Measurements from ENCODE around the gene BPIFB3. TPM values are rescaled to one million over a fixed set of nuclear protein-coding genes. Genes with fewer than 3 reads are reported as not detected.
"Not testable (repeated sequence)": the region's sequence is repeated elsewhere in the genome, so short reads cannot be mapped to it uniquely, and the experiment has no call there.

BPIFB3 gene
- total RNA-seq, 1 experiment from 2014 or later = not detected

DNA sequence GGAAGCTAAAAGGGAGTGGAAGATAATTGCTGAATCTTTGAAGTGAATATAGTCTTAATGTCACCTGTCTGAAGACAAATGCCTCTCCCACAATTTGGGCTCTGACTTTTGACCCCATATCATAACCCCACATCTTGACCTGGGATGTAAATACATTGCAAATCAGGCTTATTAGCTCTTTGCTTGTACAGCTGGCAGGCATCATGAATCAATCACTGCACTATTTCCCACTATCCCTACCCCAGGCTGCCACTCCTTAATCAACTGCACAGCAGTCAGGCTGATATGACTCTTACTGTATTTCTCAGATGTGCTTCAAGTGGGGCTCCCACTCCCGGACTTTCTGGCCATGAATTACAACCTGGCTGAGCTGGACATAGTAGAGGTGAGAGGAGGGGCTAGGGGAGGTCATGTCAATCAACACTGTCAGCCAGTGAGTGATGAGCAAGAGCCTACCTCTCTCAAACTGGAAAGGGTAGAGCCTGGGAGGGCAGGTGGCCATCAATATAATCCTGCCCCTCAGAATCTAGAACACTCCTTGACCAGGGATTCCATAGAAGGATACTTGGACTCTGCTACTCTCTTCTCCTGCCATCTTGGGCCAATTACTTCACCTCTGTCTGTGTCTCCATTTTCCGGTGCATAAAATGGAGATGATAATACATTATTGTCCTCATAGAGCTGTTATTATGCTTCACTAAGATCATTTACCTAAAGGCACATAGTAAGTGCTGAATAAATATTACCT lies 10.5 kb upstream of the BPIFB3 start:
- Histone ChIP-seq H3K79me2 (ENCODE audit: low read length) (no peaks in the 10 kb centered on the region), H3K27me3 (ENCODE audit: low read length) (no peaks in the 10 kb centered on the region), H3K27ac (ENCODE audit: low read length) (no peak overlapping the region), H3K9me3 (ENCODE audit: low read length) (no peaks in the 10 kb centered on the region), H3K4me2 (ENCODE audit: low read depth, low read length, poor library complexity, severe bottlenecking) (no peak overlapping the region), H3K9ac (ENCODE audit: low read length) (no peak overlapping the region), H3K4me3 (ENCODE audit: low read length) (no peak overlapping the region), H3K36me3 (ENCODE audit: insufficient read depth, low read length) (no peaks in the 10 kb centered on the region), H4K20me1 (ENCODE audit: insufficient read depth, low read depth, low read length) (no peaks in the 10 kb centered on the region), H2AFZ (ENCODE audit: low read length) (no peak overlapping the region), H3K9me2 (replicated peaks; ENCODE audit: insufficient read depth, low read length) (no peaks in the 10 kb centered on the region), H3K4me1 (ENCODE audit: low read length) (no peaks in the 10 kb centered on the region)
- DNase-seq = no peak

DNA sequence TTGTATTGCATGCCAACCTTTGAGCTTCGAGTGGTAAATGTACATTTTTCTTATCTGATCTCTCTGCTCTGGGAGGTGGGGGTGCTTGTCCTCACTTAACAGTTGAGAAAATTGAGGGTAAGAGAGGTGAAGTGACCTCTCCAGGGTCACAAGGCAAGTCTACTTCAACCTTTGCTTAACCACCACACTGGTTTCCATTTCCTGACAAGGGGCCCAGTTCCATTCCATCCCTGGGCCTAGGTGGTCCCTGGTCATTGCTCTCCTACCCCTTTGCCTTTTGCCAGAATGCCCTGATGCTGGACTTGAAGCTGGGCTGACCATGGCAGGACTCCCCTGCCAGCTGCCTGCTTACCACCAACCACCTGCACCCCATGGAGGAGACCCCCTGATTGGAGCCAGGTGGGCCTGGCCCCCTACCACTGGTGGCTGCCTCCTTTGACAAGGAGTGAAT lies 9.9 kb upstream of the BPIFB3 start:
- H3K79me2 ChIP-seq (ENCODE audit: low read length) = no peaks in the 10 kb centered on the region
- DNase-seq = no peak
- no peak overlapping the region for H3K4me2 ChIP-seq (ENCODE audit: low read depth, low read length, poor library complexity, severe bottlenecking)
- no peaks in the 10 kb centered on the region for H3K36me3 ChIP-seq (ENCODE audit: insufficient read depth, low read length)
- H3K9me3 ChIP-seq (ENCODE audit: low read length) = no peaks in the 10 kb centered on the region
- no peaks in the 10 kb centered on the region for H3K9me2 ChIP-seq (replicated peaks; ENCODE audit: insufficient read depth, low read length)
- H3K9ac ChIP-seq (ENCODE audit: low read length) = no peak overlapping the region
- no peak overlapping the region for H3K27ac ChIP-seq (ENCODE audit: low read length)
- no peak overlapping the region for H2AFZ ChIP-seq (ENCODE audit: low read length)
- H3K4me3 ChIP-seq (ENCODE audit: low read length) = no peak overlapping the region
- no peaks in the 10 kb centered on the region for H4K20me1 ChIP-seq (ENCODE audit: insufficient read depth, low read depth, low read length)
- H3K4me1 ChIP-seq (ENCODE audit: low read length) = no peaks in the 10 kb centered on the region
- no peaks in the 10 kb centered on the region for H3K27me3 ChIP-seq (ENCODE audit: low read length)

DNA sequence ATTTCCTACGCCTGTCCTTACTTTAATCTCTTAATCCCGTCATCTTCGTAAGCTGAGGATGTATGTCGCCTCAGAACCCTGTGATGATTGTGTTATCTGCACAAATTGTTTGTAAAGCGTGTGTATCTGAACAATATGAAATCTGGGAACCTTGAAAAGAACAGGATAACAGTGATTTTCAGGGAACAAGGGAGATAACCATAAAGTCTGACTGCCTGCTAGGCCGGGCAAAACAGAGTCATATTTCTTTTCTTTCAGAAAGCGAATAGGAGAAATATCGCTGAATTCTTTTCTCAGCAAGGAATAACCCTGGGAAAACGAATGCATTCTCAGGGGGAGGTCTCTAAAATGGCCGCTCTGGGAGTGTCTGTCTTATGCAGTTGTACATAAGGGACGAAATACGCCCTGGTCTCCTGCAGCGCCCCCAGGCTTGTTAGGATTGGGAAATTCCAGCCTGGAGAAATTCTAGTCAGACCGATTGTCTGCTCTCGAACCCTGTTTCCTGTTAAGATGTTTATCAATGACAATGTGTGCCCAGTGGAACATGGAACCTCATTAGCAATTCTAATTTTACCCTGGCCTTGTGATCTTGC lies 8.5 kb upstream of the BPIFB3 start:
- not testable (repeated sequence) for H3K36me3 ChIP-seq (ENCODE audit: insufficient read depth, low read length); H3K9me3 ChIP-seq (ENCODE audit: low read length); H3K4me1 ChIP-seq (ENCODE audit: low read length); H3K4me2 ChIP-seq (ENCODE audit: low read depth, low read length, poor library complexity, severe bottlenecking); H3K9me2 ChIP-seq (replicated peaks; ENCODE audit: insufficient read depth, low read length); H4K20me1 ChIP-seq (ENCODE audit: insufficient read depth, low read depth, low read length); H3K27ac ChIP-seq (ENCODE audit: low read length); DNase-seq; H3K79me2 ChIP-seq (ENCODE audit: low read length); H3K4me3 ChIP-seq (ENCODE audit: low read length); H3K9ac ChIP-seq (ENCODE audit: low read length); H3K27me3 ChIP-seq (ENCODE audit: low read length); H2AFZ ChIP-seq (ENCODE audit: low read length)

DNA sequence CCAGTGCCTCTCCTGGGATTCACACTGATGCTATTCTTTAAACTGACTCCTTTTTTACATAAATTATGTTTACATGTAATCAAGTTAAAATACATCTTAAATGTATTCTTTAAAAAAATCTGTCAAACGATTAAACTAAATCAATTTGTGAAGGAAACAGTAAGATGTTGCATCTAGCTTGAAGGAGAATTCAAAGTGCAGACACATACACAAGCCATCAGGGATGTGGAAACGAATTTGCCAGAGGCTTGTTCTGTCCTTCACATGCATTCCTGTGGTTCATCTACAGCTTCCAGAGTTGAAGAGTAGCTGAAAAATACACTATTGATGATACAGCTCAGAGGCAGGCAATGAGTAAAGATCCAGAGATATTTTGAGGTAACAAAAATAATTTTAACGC lies 7.3 kb upstream of the BPIFB3 start:
- no peak overlapping the region for H3K4me3 ChIP-seq (ENCODE audit: low read length)
- no peak overlapping the region for H3K9ac ChIP-seq (ENCODE audit: low read length)
- no peaks in the 10 kb centered on the region for H3K36me3 ChIP-seq (ENCODE audit: insufficient read depth, low read length)
- H3K9me3 ChIP-seq (ENCODE audit: low read length) = no peaks in the 10 kb centered on the region
- H3K79me2 ChIP-seq (ENCODE audit: low read length) = no peaks in the 10 kb centered on the region
- no peaks in the 10 kb centered on the region for H3K9me2 ChIP-seq (replicated peaks; ENCODE audit: insufficient read depth, low read length)
- H3K4me2 ChIP-seq (ENCODE audit: low read depth, low read length, poor library complexity, severe bottlenecking) = no peak overlapping the region
- no peaks in the 10 kb centered on the region for H3K27me3 ChIP-seq (ENCODE audit: low read length)
- no peaks in the 10 kb centered on the region for H3K4me1 ChIP-seq (ENCODE audit: low read length)
- H4K20me1 ChIP-seq (ENCODE audit: insufficient read depth, low read depth, low read length) = no peaks in the 10 kb centered on the region
- no peak for DNase-seq
- H3K27ac ChIP-seq (ENCODE audit: low read length) = no peak overlapping the region
- no peak overlapping the region for H2AFZ ChIP-seq (ENCODE audit: low read length)

DNA sequence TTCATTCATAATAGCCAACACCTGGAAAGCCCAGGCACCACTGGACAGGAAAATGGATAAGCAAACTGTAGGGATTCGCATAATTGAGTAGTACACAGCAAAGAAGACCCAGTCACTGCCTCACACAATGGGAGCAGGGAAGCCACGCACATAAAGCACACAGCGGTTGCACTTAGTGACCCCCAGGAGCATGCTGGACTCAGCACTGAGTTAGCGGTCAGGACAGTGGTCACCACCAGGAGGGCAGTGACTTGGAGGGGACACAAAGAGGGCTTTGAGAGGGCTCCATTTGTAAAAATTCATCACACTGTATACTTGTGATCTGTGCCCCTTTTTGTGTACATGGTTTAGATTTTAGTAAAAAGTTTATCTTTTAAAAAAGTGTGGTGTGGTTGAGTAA lies 2.4 kb upstream of the BPIFB3 start:
- H3K36me3 ChIP-seq (ENCODE audit: insufficient read depth, low read length) = no peaks in the 10 kb centered on the region
- H3K4me3 ChIP-seq (ENCODE audit: low read length) = no peak overlapping the region
- H3K79me2 ChIP-seq (ENCODE audit: low read length) = no peaks in the 10 kb centered on the region
- no peaks in the 10 kb centered on the region for H3K4me1 ChIP-seq (ENCODE audit: low read length)
- no peak overlapping the region for H3K4me2 ChIP-seq (ENCODE audit: low read depth, low read length, poor library complexity, severe bottlenecking)
- H4K20me1 ChIP-seq (ENCODE audit: insufficient read depth, low read depth, low read length) = no peaks in the 10 kb centered on the region
- H3K9me3 ChIP-seq (ENCODE audit: low read length) = no peaks in the 10 kb centered on the region
- H3K9me2 ChIP-seq (replicated peaks; ENCODE audit: insufficient read depth, low read length) = no peaks in the 10 kb centered on the region
- H3K27me3 ChIP-seq (ENCODE audit: low read length) = no peaks in the 10 kb centered on the region
- H3K27ac ChIP-seq (ENCODE audit: low read length) = no peak overlapping the region
- DNase-seq = no peak
- H3K9ac ChIP-seq (ENCODE audit: low read length) = no peak overlapping the region
- no peak overlapping the region for H2AFZ ChIP-seq (ENCODE audit: low read length)

GRCh38 chr20:33054381-33054780 lies 678 bp downstream of the BPIFB3 start:
- Histone ChIP-seq H3K79me2 (ENCODE audit: low read length) (no peaks in the 10 kb centered on the region), H3K9me2 (replicated peaks; ENCODE audit: insufficient read depth, low read length) (no peaks in the 10 kb centered on the region), H3K36me3 (ENCODE audit: insufficient read depth, low read length) (no peaks in the 10 kb centered on the region), H3K4me3 (ENCODE audit: low read length) (no peak overlapping the region), H3K27me3 (ENCODE audit: low read length) (no peaks in the 10 kb centered on the region), H3K9ac (ENCODE audit: low read length) (no peak overlapping the region), H4K20me1 (ENCODE audit: insufficient read depth, low read depth, low read length) (no peaks in the 10 kb centered on the region), H3K4me1 (ENCODE audit: low read length) (no peaks in the 10 kb centered on the region), H2AFZ (ENCODE audit: low read length) (no peak overlapping the region), H3K27ac (ENCODE audit: low read length) (no peak overlapping the region), H3K9me3 (ENCODE audit: low read length) (no peaks in the 10 kb centered on the region), H3K4me2 (ENCODE audit: low read depth, low read length, poor library complexity, severe bottlenecking) (no peak overlapping the region)
- DNase-seq = no peak

DNA sequence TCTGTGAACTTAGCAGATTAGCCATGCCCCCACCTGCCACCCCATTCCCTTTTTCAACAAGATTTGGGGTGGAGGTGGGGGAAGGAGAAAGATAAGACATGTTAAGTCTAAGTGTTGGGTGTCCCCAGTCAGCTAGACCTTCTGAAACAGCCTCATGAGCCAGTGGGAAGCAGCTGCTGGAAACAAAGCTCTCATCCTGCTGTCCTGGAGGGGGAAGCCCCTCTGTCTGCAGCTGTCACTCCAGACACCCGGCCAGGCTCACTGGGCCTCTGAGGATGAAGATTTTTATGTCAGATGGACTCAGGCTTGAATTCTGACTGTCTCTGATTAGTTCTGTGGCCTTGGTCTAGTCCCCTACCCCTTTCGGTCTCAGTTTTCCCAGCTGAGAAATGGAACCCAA lies 1.1 kb downstream of the BPIFB3 start:
- no peak overlapping the region for H3K4me3 ChIP-seq (ENCODE audit: low read length)
- DNase-seq = no peak
- no peaks in the 10 kb centered on the region for H3K36me3 ChIP-seq (ENCODE audit: insufficient read depth, low read length)
- H3K79me2 ChIP-seq (ENCODE audit: low read length) = no peaks in the 10 kb centered on the region
- H3K27me3 ChIP-seq (ENCODE audit: low read length) = no peaks in the 10 kb centered on the region
- no peaks in the 10 kb centered on the region for H3K9me3 ChIP-seq (ENCODE audit: low read length)
- no peak overlapping the region for H3K27ac ChIP-seq (ENCODE audit: low read length)
- H2AFZ ChIP-seq (ENCODE audit: low read length) = no peak overlapping the region
- H3K9ac ChIP-seq (ENCODE audit: low read length) = no peak overlapping the region
- H3K9me2 ChIP-seq (replicated peaks; ENCODE audit: insufficient read depth, low read length) = no peaks in the 10 kb centered on the region
- H4K20me1 ChIP-seq (ENCODE audit: insufficient read depth, low read depth, low read length) = no peaks in the 10 kb centered on the region
- H3K4me2 ChIP-seq (ENCODE audit: low read depth, low read length, poor library complexity, severe bottlenecking) = no peak overlapping the region
- H3K4me1 ChIP-seq (ENCODE audit: low read length) = no peaks in the 10 kb centered on the region

DNA sequence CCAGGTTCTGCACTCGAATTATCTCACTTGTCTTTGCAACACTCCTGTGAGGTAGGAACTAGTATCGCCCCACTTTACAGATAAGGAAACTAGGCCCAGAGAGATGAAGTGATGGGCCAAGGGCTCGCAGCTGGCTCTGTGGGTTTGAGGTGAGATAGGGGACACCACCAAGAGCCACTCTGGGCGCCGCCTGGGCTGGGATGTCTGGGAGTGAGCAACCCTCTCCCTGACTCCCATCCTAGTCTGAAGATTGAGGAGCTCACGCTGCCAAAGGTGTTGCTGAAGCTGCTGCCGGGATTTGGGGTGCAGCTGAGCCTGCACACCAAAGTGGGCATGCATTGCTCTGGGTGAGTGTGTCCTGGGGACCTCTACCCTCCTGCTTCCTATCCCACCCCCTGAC lies 5.4 kb downstream of the BPIFB3 start:
- H3K9me2 ChIP-seq (replicated peaks; ENCODE audit: insufficient read depth, low read length) = no peaks in the 10 kb centered on the region
- DNase-seq = no peak
- H3K79me2 ChIP-seq (ENCODE audit: low read length) = no peaks in the 10 kb centered on the region
- H3K9me3 ChIP-seq (ENCODE audit: low read length) = no peaks in the 10 kb centered on the region
- no peaks in the 10 kb centered on the region for H3K4me1 ChIP-seq (ENCODE audit: low read length)
- no peak overlapping the region for H3K4me3 ChIP-seq (ENCODE audit: low read length)
- H4K20me1 ChIP-seq (ENCODE audit: insufficient read depth, low read depth, low read length) = no peaks in the 10 kb centered on the region
- no peaks in the 10 kb centered on the region for H3K36me3 ChIP-seq (ENCODE audit: insufficient read depth, low read length)
- H3K27ac ChIP-seq (ENCODE audit: low read length) = no peak overlapping the region
- H3K9ac ChIP-seq (ENCODE audit: low read length) = no peak overlapping the region
- H3K4me2 ChIP-seq (ENCODE audit: low read depth, low read length, poor library complexity, severe bottlenecking) = no peak overlapping the region
- no peak overlapping the region for H2AFZ ChIP-seq (ENCODE audit: low read length)
- H3K27me3 ChIP-seq (ENCODE audit: low read length) = no peaks in the 10 kb centered on the region

All from Karpas-422 (cell line).